IMR-90 (cell line): ENCODE measurements around the gene PTGES. TPM values are rescaled to one million over a fixed set of nuclear protein-coding genes. Genes with fewer than 3 reads are reported as not detected.

Experiments
- ATAC-seq: fragments of 200-7000 bp; cut with Tn5 transposase; 2 replicates; pipeline ENCODE4 v1.9.1; 2020; ENCODE audit warnings: low read depth, mild to moderate bottlenecking, moderate library complexity
- BruUV-seq: library from RNA; stranded (reverse); fragments of 400-500 nt; replicated peaks from 2 replicates; lab custom pipeline; 2021; lab: Mats Ljungman, UMichigan
- CTCF ChIA-PET: fragments of 300-600 bp; formaldehyde crosslinking; extraction: SDS; loops from one replicate; lab custom pipeline; 2021; ENCODE audit warnings: antibody characterized with exemption; lab: Yijun Ruan, JAX
- POLR2A ChIA-PET: fragments of 300-600 bp; sonication (Branson Sonifier 250); formaldehyde crosslinking; loops from one replicate; lab custom pipeline; 2022; ENCODE audit warnings: antibody characterized with exemption; ENCODE audit not compliant: unreplicated experiment; lab: Charles Lee
- DNase-seq: peaks from one replicate; pipeline ENCODE4 v3.0.0; 2013
- H2AFZ ChIP-seq: replicated peaks from 2 replicates; pipeline ENCODE3; 2013; ENCODE audit warnings: low read length, mild to moderate bottlenecking; ENCODE audit not compliant: poor library complexity
- H2AK5ac ChIP-seq: 2 replicates; pipeline ENCODE4 v1.6.1; 2013; ENCODE audit warnings: low read depth, low read length, inconsistent platforms
- H2AK9ac ChIP-seq: replicated peaks from 2 replicates; pipeline ENCODE3; 2013; ENCODE audit warnings: mild to moderate bottlenecking, low read depth, low read length, moderate library complexity; ENCODE audit not compliant: poor library complexity
- H2BK120ac ChIP-seq: 2 replicates; pipeline ENCODE4 v1.6.1; 2013; ENCODE audit warnings: low read depth, low read length, inconsistent platforms
- H2BK15ac ChIP-seq: 3 replicates; pipeline ENCODE4 v1.6.1; 2013; ENCODE audit warnings: low read depth, low read length, inconsistent platforms
- H2BK20ac ChIP-seq: 2 replicates; pipeline ENCODE4 v1.6.1; 2013; ENCODE audit warnings: low read depth, mild to moderate bottlenecking, inconsistent platforms, low read length, moderate library complexity
- H2BK5ac ChIP-seq: 2 replicates; pipeline ENCODE4 v1.6.1; 2013; ENCODE audit warnings: mild to moderate bottlenecking, low read depth, low read length, inconsistent platforms; ENCODE audit not compliant: poor library complexity, severe bottlenecking
- H3K14ac ChIP-seq: replicated peaks from 2 replicates; pipeline ENCODE4 v1.6.1; 2013; ENCODE audit warnings: low read depth, low read length, inconsistent platforms
- H3K18ac ChIP-seq: 2 replicates; pipeline ENCODE4 v1.6.1; 2013; ENCODE audit warnings: low read depth, low read length, control low read depth
- H3K23ac ChIP-seq: 2 replicates; pipeline ENCODE4 v1.6.1; 2013; ENCODE audit warnings: low read depth, low read length, inconsistent platforms
- H3K27ac ChIP-seq: 2 replicates; pipeline ENCODE4 v1.5.1; 2013; ENCODE audit warnings: mild to moderate bottlenecking, control low read depth, low read length; ENCODE audit not compliant: insufficient read depth
- H3K27me3 ChIP-seq: 2 replicates; pipeline ENCODE4 v1.6.1; 2013; ENCODE audit warnings: low read length; ENCODE audit not compliant: control insufficient read depth, insufficient read depth
- H3K36me3 ChIP-seq: 2 replicates; pipeline ENCODE4 v1.6.1; 2013; ENCODE audit warnings: low read length, mixed read lengths; ENCODE audit not compliant: control insufficient read depth, insufficient read depth
- H3K4ac ChIP-seq: 2 replicates; pipeline ENCODE4 v1.6.1; 2013; ENCODE audit warnings: low read depth, low read length, inconsistent platforms
- H3K4me1 ChIP-seq: 2 replicates; pipeline ENCODE4 v1.6.1; 2013; ENCODE audit warnings: low read length, mixed read lengths; ENCODE audit not compliant: control insufficient read depth, insufficient read depth
- H3K4me2 ChIP-seq: 2 replicates; pipeline ENCODE4 v1.6.1; 2013; ENCODE audit warnings: low read depth, mild to moderate bottlenecking, control low read depth, low read length, moderate library complexity
- H3K4me3 ChIP-seq: 2 replicates; pipeline ENCODE4 v1.5.1; 2013; ENCODE audit warnings: low read depth, mild to moderate bottlenecking, control low read depth, low read length, moderate library complexity; ENCODE audit not compliant: insufficient read depth
- H3K56ac ChIP-seq: 2 replicates; pipeline ENCODE4 v1.6.1; 2013; ENCODE audit warnings: low read length, inconsistent platforms; ENCODE audit not compliant: insufficient read depth; ENCODE audit errors: extremely low read depth
- H3K79me1 ChIP-seq, 2 experiments: 2 replicates each; pipeline ENCODE4 v1.6.1; 2013; ENCODE audit warnings: low read length in 2 of 2, inconsistent platforms in 1 of 2, low read depth in 1 of 2
- H3K9ac ChIP-seq: 2 replicates; pipeline ENCODE4 v1.6.1; 2013; ENCODE audit warnings: low read depth, low read length, control low read depth
- H3K9me1 ChIP-seq: 2 replicates; pipeline ENCODE4 v1.6.1; 2013; ENCODE audit warnings: low read length, inconsistent platforms; ENCODE audit not compliant: insufficient read depth
- H3K9me3 ChIP-seq: 2 replicates; pipeline ENCODE4 v1.6.1; 2013; ENCODE audit warnings: low read length; ENCODE audit not compliant: control insufficient read depth, insufficient read depth
- H4K20me1 ChIP-seq: 2 replicates; pipeline ENCODE4 v1.6.1; 2013; ENCODE audit warnings: low read length, inconsistent platforms; ENCODE audit not compliant: insufficient read depth
- H4K5ac ChIP-seq: 2 replicates; pipeline ENCODE4 v1.6.1; 2013; ENCODE audit warnings: mild to moderate bottlenecking, low read depth, low read length, control low read depth
- H4K8ac ChIP-seq, 2 experiments: 2 replicates each; pipeline ENCODE4 v1.6.1; 2013; ENCODE audit warnings: low read depth in 2 of 2, low read length in 2 of 2, control low read depth in 1 of 2, inconsistent platforms in 1 of 2
- H4K91ac ChIP-seq: 2 replicates; pipeline ENCODE4 v1.6.1; 2013; ENCODE audit warnings: low read depth, low read length, inconsistent platforms; ENCODE audit not compliant: insufficient read depth
- BHLHE40 ChIP-seq: fragments of 150-350 bp; IDR thresholded peaks from 2 replicates; pipeline ENCODE4 v1.6.1; 2016; ENCODE audit warnings: mild to moderate bottlenecking, low read depth, low read length
- CEBPB ChIP-seq: IDR thresholded peaks from 2 replicates; pipeline ENCODE4 v1.6.1; 2012; ENCODE audit warnings: low read depth, low read length, improper control_type of control experiment
- CHD1 ChIP-seq: IDR thresholded peaks from 2 replicates; pipeline ENCODE4 v1.6.1; 2012; ENCODE audit warnings: low read depth, low read length, improper control_type of control experiment
- CTCF ChIP-seq: conservative IDR thresholded peaks from 2 replicates; pipeline ENCODE4 v1.5.1; 2012; ENCODE audit warnings: mild to moderate bottlenecking, low read depth, low read length, improper control_type of control experiment
- ELK1 ChIP-seq: fragments of 150-350 bp; IDR thresholded peaks from 2 replicates; pipeline ENCODE4 v1.6.1; 2016; ENCODE audit warnings: low read depth, mild to moderate bottlenecking, low read length, moderate library complexity, borderline replicate concordance
- FOS ChIP-seq: fragments of 150-350 bp; IDR thresholded peaks from 2 replicates; pipeline ENCODE4 v1.6.1; 2016; ENCODE audit warnings: low read depth, low read length
- MXI1 ChIP-seq: IDR thresholded peaks from 2 replicates; pipeline ENCODE4 v1.6.1; 2012; ENCODE audit warnings: low read depth, mild to moderate bottlenecking, low read length, moderate library complexity, borderline replicate concordance
- NFE2L2 ChIP-seq: fragments of 150-350 bp; IDR thresholded peaks from 2 replicates; pipeline ENCODE4 v1.6.1; 2016; ENCODE audit warnings: low read depth, mild to moderate bottlenecking, low read length
- POLR2A ChIP-seq: IDR thresholded peaks from 2 replicates; pipeline ENCODE4 v1.6.1; 2012; ENCODE audit warnings: mild to moderate bottlenecking, low read depth, low read length
- RAD21 ChIP-seq: IDR thresholded peaks from 2 replicates; pipeline ENCODE4 v1.6.1; 2012; ENCODE audit warnings: low read length, improper control_type of control experiment
- RCOR1 ChIP-seq: IDR thresholded peaks from 2 replicates; pipeline ENCODE4 v1.6.1; 2012; ENCODE audit warnings: mild to moderate bottlenecking, low read length, improper control_type of control experiment; ENCODE audit not compliant: insufficient replicate concordance
- RFX5 ChIP-seq: IDR thresholded peaks from 2 replicates; pipeline ENCODE4 v1.8.0; 2012; ENCODE audit warnings: low read depth, mild to moderate bottlenecking, low read length, moderate library complexity
- SMC3 ChIP-seq: fragments of 150-350 bp; IDR thresholded peaks from 2 replicates; pipeline ENCODE4 v1.6.1; 2016; ENCODE audit warnings: low read depth, mild to moderate bottlenecking, antibody characterized with exemption, low read length, moderate library complexity
- WGBS, 2 experiments: methylation state at CpG; one replicate each; pipeline versions ENCODE4 v1.1.5 to v1.1.7; 2013; ENCODE audit warnings: missing lambda C conversion rate in 2 of 2; ENCODE audit not compliant: insufficient read length in 1 of 2; ENCODE audit errors: extremely low coverage in 2 of 2; 5-methylcytosine and 5-hydroxymethylcytosine counted together
- dilution Hi-C: fragments of 300-500 bp; cut with HindIII; formaldehyde crosslinking; loops from one replicate; pipeline ENCODE4 v1.14.3; 2018; ENCODE audit warnings: low sequenced_read_pairs; ENCODE audit not compliant: unreplicated experiment
- in situ Hi-C: fragments of 300-500 bp; cut with MboI; formaldehyde crosslinking; loops from 3 replicates; pipeline ENCODE4 v1.14.3; 2019; ENCODE audit warnings: low sequenced_read_pairs, inconsistent platforms, mixed read lengths
- intact Hi-C: fragments of 100-400 bp; cut with micrococcal nuclease; formaldehyde crosslinking; loops from 2 replicates; pipeline ENCODE4 v1.10.0; 2022
- polyA plus RNA-seq, 3 experiments: library from polyadenylated mRNA; depleted of rRNA; stranded (reverse); fragments of >200 nt; gene quantifications; 2 replicates each; pipeline ENCODE4 v1.2.3, GENCODE V29; 2012; ENCODE audit warnings: low replicate concordance in 1 of 3
- total RNA-seq: library from RNA; depleted of rRNA; stranded (reverse); fragments of >200 nt; gene quantifications from 2 replicates; pipeline ENCODE4 v1.2.3, GENCODE V29; 2012
- TF ChIP-seq, protein P1 (sequence below): fragments of 150-350 bp; IDR thresholded peaks from 2 replicates; pipeline ENCODE4 v1.6.1; 2017; ENCODE audit warnings: mild to moderate bottlenecking, antibody characterized with exemption, low read length, low read depth

Gene PTGES
- total and polyA plus RNA-seq, 2 of the 4 experiments (the other 2 are of a cell fraction): 3.2 to 6.3 TPM

DNA sequence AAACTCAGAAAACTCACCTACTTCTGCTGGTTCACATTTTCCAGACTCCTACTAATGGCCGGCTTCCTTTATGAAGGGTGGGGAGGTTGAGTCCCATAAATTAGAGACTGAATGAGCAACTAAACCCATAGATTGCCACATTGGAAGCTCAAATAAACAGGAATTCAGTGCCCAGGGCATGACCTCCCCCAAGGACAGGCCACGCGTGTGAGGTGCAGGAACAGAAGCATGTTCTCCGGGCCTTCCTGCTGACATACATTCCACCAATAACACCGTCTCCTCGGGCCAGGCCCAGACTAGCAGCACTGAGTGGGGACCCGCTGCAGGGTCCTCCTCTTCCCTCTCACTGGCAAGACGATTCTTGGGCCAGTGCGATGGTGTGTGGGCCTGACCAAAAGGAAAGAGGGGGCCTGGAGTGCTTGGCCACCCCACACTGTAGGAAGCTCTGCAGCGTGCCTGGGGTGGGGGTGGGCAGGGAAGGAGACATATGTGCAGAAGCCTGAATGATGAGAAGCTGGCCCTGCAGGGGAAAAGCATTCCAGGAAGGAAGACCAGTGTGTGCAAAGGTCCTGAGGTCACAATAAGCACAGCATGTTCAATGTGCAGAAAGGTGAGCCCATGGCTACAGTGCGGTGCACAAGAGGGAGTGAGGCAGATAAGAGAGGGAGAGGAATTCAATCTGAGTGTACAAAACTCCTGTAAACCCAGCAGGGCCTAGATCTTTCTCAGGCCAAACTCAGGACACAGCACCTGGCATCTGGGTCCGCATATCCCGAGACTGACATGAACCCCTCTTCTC lies 12.0 kb downstream of the PTGES start:
- Histone ChIP-seq H2BK15ac (no peak overlapping the region), H3K4ac (no peak overlapping the region; the same call in 1 of the 2 replicates), H3K56ac (no peak overlapping the region), H3K9ac (no peak overlapping the region), H3K79me1 (no peaks in the 10 kb centered on the region), H3K27me3 (no peaks in the 10 kb centered on the region), H3K4me1 (peaks cover 5% of the 10 kb centered on the region), H2BK120ac (no peak overlapping the region; the same call in 1 of the 2 replicates), H3K4me2 (no peak overlapping the region), H3K9me3 (no peaks in the 10 kb centered on the region), H4K91ac (no peak overlapping the region; the same call in 1 of the 2 replicates), H2AK5ac (no peak overlapping the region; the same call in 1 of the 2 replicates), H2AFZ (no peak overlapping the region), H3K4me3 (no peak overlapping the region), H4K20me1 (no peaks in the 10 kb centered on the region), H3K14ac (no peak overlapping the region), H3K18ac (no peak overlapping the region), H4K8ac (no peak overlapping the region), H3K23ac (no peak overlapping the region), H4K5ac (no peak overlapping the region), H3K9me1 (peaks cover 4% of the 10 kb centered on the region; the same call in 1 of the 2 replicates), H3K27ac (no peak overlapping the region), H3K36me3 (peaks cover 8% of the 10 kb centered on the region; the same call in 1 of the 2 replicates), H2BK20ac (no peak overlapping the region), H2AK9ac (no peak overlapping the region), H2BK5ac (no peak overlapping the region)
- in situ Hi-C loops: no loop called here
- CTCF ChIA-PET: no interaction called here
- 100% methylated on average over 2 of the region's 13 CpGs; no CpG with 5 or more reads in 1 of the 2 experiments for WGBS, 2 experiments
- BruUV-seq: no TSS peak
- no peak for TF ChIP-seq NFE2L2
- TF ChIP-seq CTCF: no peak
- TF ChIP-seq FOS: no peak
- TF ChIP-seq MXI1: no peak
- no peak for TF ChIP-seq RAD21
- no peak for TF ChIP-seq RFX5
- no peak for TF ChIP-seq CHD1
- TF ChIP-seq SMC3: no peak
- no peak for TF ChIP-seq POLR2A
- no peak for TF ChIP-seq CEBPB
- no peak for TF ChIP-seq BHLHE40
- TF ChIP-seq ELK1: no peak
- TF ChIP-seq, protein P1, sequence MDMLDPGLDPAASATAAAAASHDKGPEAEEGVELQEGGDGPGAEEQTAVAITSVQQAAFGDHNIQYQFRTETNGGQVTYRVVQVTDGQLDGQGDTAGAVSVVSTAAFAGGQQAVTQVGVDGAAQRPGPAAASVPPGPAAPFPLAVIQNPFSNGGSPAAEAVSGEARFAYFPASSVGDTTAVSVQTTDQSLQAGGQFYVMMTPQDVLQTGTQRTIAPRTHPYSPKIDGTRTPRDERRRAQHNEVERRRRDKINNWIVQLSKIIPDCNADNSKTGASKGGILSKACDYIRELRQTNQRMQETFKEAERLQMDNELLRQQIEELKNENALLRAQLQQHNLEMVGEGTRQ: no peak
- no peak for TF ChIP-seq RCOR1
- ATAC-seq (no peak), DNase-seq (no peak)
- dilution Hi-C loops: no loop called here
- POLR2A ChIA-PET: no interaction called here
- intact Hi-C loops: no loop called here
